ENCODE measurements around the gene MYO18B.

DNA sequence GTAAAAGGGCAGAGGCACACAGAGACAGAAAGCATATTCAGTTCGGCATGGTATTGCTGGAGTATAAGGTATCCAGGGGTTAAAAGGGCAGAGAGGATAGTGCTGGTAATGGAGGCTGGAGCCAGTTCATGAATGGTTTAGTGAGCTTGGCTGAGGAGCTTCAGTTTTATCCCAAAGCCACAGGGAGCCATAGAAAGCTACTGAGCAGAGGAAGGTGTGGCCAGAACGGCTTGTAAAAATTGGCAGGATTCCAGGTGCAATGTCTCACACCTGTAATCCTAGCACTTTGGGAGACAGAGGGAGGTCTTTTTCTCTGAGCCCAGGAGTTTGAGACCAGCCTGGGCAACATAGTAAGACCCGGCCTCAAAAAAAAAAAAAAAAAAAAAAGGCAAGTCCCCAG, 186.1 kb downstream of the MYO18B start:
- TF ChIP-seq, protein P1, sequence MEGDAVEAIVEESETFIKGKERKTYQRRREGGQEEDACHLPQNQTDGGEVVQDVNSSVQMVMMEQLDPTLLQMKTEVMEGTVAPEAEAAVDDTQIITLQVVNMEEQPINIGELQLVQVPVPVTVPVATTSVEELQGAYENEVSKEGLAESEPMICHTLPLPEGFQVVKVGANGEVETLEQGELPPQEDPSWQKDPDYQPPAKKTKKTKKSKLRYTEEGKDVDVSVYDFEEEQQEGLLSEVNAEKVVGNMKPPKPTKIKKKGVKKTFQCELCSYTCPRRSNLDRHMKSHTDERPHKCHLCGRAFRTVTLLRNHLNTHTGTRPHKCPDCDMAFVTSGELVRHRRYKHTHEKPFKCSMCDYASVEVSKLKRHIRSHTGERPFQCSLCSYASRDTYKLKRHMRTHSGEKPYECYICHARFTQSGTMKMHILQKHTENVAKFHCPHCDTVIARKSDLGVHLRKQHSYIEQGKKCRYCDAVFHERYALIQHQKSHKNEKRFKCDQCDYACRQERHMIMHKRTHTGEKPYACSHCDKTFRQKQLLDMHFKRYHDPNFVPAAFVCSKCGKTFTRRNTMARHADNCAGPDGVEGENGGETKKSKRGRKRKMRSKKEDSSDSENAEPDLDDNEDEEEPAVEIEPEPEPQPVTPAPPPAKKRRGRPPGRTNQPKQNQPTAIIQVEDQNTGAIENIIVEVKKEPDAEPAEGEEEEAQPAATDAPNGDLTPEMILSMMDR (IDR thresholded peaks at IDR 0.05; ENCODE audit: insufficient read depth, low read length, poor library complexity, severe bottlenecking): no peak
- no peak for TF ChIP-seq EZH2phosphoT487 (conservative IDR thresholded peaks at IDR 0.05; ENCODE audit: low read length)

Data from SU-DHL-6 (cell line).